RWPE2 (cell line): ENCODE data around the gene PXDN.
"Not testable (repeated sequence)": the region's sequence is repeated elsewhere in the genome, so short reads cannot be mapped to it uniquely, and the experiment has no call there.

ENCODE experiments used
- ATAC-seq: fragments of 200-7000 bp; cut with Tn5 transposase; 3 replicates; pipeline ENCODE4 v1.9.1; 2021; ENCODE audit warnings: low read depth
- DNase-seq: peaks from one replicate; pipeline ENCODE4 v3.0.0-alpha.2; 2020; ENCODE audit warnings: low spot score
- H3K27ac ChIP-seq: fragments of 450-650 bp; 2 replicates; pipeline ENCODE4 v1.5.1; 2017; ENCODE audit warnings: mild to moderate bottlenecking; ENCODE audit not compliant: poor library complexity, severe bottlenecking
- H3K27me3 ChIP-seq: fragments of 250-450 bp; sonication (Bioruptor Pico); 2 replicates; pipeline ENCODE4 v1.5.1; 2021; ENCODE audit warnings: mild to moderate bottlenecking, moderate library complexity; ENCODE audit not compliant: insufficient read depth, poor library complexity, severe bottlenecking
- H3K36me3 ChIP-seq: fragments of 250-450 bp; sonication (Bioruptor Pico); 2 replicates; pipeline ENCODE4 v1.5.1; 2020; ENCODE audit warnings: low read depth, mild to moderate bottlenecking, moderate library complexity
- H3K4me1 ChIP-seq: fragments of 250-450 bp; sonication (Bioruptor Pico); 2 replicates; pipeline ENCODE4 v1.5.1; 2021; ENCODE audit warnings: mild to moderate bottlenecking, moderate library complexity; ENCODE audit not compliant: insufficient read depth, poor library complexity, severe bottlenecking
- H3K4me3 ChIP-seq: fragments of 250-450 bp; sonication (Bioruptor Pico); 2 replicates; pipeline ENCODE4 v1.5.1; 2021; ENCODE audit warnings: mild to moderate bottlenecking, moderate library complexity; ENCODE audit not compliant: severe bottlenecking
- H3K9me3 ChIP-seq: fragments of 250-450 bp; sonication (Bioruptor Pico); 2 replicates; pipeline ENCODE4 v1.5.1; 2021; ENCODE audit warnings: mild to moderate bottlenecking, moderate library complexity; ENCODE audit not compliant: severe bottlenecking
- TF ChIP-seq, protein P1 (sequence below): fragments of 450-650 bp; IDR thresholded peaks from one replicate; pipeline ENCODE4 v1.5.1; 2017; ENCODE audit warnings: mild to moderate bottlenecking, moderate library complexity; ENCODE audit not compliant: poor library complexity, severe bottlenecking

PXDN gene

DNA sequence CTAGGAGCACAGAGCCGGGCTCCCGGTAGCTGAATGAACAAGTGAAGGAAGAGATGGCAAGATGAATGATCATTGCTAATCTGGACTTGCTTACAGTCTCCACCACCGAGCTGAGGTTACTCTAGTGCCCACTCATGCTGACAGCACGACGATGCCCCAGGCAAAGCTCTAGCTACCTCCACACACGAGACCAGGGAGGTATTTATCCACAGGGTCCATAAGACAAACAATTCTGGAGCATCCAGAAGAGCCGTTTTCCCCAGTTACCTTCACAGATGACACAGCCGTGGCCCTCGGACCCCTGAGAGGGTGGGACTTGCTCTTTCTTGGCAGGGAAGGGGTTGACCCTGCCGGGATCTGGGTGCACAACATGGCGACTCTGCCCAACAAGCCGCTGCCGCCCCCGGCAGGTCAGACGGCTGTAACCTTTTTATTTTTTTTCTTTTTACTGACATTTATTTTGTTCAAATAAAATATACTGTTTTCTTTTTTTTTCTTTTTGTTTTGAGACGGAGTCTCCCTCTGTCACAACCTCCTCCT, 120.3 kb downstream of the PXDN start:
- H3K36me3 ChIP-seq = no peaks in the 10 kb centered on the region
- H3K4me3 ChIP-seq = no peak overlapping the region
- TF ChIP-seq, protein P1, sequence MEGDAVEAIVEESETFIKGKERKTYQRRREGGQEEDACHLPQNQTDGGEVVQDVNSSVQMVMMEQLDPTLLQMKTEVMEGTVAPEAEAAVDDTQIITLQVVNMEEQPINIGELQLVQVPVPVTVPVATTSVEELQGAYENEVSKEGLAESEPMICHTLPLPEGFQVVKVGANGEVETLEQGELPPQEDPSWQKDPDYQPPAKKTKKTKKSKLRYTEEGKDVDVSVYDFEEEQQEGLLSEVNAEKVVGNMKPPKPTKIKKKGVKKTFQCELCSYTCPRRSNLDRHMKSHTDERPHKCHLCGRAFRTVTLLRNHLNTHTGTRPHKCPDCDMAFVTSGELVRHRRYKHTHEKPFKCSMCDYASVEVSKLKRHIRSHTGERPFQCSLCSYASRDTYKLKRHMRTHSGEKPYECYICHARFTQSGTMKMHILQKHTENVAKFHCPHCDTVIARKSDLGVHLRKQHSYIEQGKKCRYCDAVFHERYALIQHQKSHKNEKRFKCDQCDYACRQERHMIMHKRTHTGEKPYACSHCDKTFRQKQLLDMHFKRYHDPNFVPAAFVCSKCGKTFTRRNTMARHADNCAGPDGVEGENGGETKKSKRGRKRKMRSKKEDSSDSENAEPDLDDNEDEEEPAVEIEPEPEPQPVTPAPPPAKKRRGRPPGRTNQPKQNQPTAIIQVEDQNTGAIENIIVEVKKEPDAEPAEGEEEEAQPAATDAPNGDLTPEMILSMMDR = no peak
- no peaks in the 10 kb centered on the region for H3K27me3 ChIP-seq
- H3K27ac ChIP-seq = peak overlapping the region; percentile 95
- H3K4me1 ChIP-seq = peaks cover 27% of the 10 kb centered on the region
- no peak for ATAC-seq
- DNase-seq = no peak
- no peaks in the 10 kb centered on the region for H3K9me3 ChIP-seq

DNA sequence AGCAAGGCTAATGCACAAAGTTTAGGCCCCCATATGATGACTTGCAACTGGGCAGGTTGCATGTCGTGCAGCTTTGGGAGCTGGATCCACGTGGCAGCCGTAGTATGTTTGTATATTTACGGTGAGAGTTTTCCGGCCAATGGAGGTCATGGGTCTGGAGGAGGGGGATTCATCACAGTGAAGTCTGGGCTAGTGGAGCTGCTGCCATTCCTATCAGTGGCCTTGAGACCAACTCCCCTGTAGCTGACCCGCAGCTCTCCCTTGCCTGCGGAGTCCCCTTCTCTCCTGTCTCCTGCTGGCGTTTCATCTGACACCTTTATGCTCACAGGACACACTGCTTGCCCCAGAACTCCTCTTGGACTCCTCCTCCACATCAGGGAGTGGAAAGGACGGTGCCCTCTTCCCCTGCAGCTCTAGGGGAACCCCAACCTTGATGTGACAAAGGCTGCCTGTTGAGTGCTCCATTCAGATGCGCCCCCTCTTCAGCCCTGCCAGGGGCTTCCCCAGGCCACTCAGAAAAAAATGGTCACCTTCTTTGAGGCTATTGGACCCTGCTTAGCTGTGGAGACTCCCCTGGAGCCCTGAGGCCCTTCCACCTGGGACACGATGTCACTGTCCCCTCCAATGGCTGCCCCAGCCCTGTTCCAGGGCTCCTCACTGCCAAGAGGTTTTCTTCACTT, 121.7 kb downstream of the PXDN start:
- H3K36me3 ChIP-seq = no peaks in the 10 kb centered on the region
- TF ChIP-seq, protein P1 = no peak
- H3K27ac ChIP-seq = no peak overlapping the region
- H3K9me3 ChIP-seq = no peaks in the 10 kb centered on the region
- H3K27me3 ChIP-seq = no peaks in the 10 kb centered on the region
- ATAC-seq = no peak
- DNase-seq = no peak
- peaks cover 17% of the 10 kb centered on the region for H3K4me1 ChIP-seq
- H3K4me3 ChIP-seq = no peak overlapping the region

DNA sequence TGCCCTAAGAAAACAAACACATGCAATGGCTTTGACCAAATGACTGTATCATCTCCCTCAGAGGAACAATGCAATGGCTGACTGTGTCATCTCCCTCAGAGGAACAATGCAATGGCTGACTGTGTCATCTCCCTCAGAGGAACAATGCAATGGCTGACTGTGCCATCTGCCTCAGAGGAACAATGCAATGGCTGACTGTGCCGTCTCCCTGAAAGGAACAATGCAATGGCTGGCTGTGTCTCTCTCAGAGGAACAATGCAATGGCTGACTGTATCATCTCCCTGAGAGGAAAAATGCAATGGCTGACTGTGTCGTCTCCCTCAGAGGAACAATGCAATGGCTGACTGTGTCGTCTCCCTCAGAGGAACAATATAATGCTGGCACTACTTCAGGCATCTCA, 122.3 kb downstream of the PXDN start:
- not testable (repeated sequence) for ATAC-seq, DNase-seq, H3K9me3 ChIP-seq, H3K4me3 ChIP-seq, H3K27me3 ChIP-seq, H3K36me3 ChIP-seq, H3K27ac ChIP-seq
- H3K4me1 ChIP-seq = peaks cover 15% of the 10 kb centered on the region

DNA sequence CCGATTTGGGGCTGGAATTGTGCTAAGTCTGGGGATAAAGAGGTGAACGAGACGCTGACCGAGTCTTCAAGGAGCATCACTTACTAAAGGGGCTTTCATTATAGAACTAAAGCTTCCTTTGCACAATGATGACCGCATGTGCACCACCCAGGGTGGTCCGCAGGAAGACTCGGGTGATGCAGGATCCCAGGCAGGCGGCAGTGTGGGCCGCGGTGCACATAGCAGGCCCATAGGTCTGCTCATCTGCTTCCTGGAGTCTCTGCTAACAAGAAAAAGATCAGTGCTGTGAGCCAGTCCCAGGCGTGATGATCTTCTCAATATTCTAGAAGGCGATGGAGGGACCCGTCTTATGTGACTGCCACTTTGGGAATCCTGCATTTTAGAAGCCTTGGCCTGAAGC, 122.8 kb downstream of the PXDN start:
- no peaks in the 10 kb centered on the region for H3K9me3 ChIP-seq
- H3K36me3 ChIP-seq = no peaks in the 10 kb centered on the region
- H3K27me3 ChIP-seq = no peaks in the 10 kb centered on the region
- peaks cover 14% of the 10 kb centered on the region for H3K4me1 ChIP-seq
- no peak overlapping the region for H3K27ac ChIP-seq
- H3K4me3 ChIP-seq = no peak overlapping the region
- ATAC-seq = no peak
- TF ChIP-seq, protein P1 = no peak
- DNase-seq = no peak

DNA sequence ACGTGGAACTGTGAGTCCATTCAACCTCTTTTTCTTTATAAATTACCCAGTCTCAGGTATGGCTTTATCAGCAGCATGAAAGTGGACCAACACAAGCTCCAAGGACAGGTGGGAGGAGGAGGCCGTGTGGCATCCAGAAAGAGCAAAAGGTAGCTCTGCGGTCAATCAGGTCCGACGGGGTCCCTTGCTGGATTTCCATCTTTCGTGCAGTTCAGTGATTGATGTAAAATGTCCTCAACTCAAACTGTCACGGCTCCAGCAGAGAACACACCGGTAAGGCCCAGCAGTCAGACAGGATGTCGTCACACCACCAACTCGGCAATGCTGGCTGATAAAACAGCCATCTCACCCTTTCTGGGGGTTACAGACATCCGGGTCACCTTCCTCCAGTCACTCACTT, 123.3 kb downstream of the PXDN start:
- TF ChIP-seq, protein P1 = no peak
- H3K9me3 ChIP-seq = no peaks in the 10 kb centered on the region
- peaks cover 10% of the 10 kb centered on the region for H3K4me1 ChIP-seq
- H3K4me3 ChIP-seq = no peak overlapping the region
- no peak for DNase-seq
- no peaks in the 10 kb centered on the region for H3K36me3 ChIP-seq
- ATAC-seq = no peak
- no peak overlapping the region for H3K27ac ChIP-seq
- H3K27me3 ChIP-seq = no peaks in the 10 kb centered on the region
